Endothelial cell of umbilical vein (primary cell): Measurements from ENCODE around the gene ADAP1. TPM values are rescaled to one million over a fixed set of nuclear protein-coding genes. Genes with fewer than 3 reads are reported as not detected.

Experiments
- BruUV-seq: library from RNA; stranded (reverse); fragments of 400-500 nt; replicated peaks from 2 replicates; lab custom pipeline; 2021; lab: Mats Ljungman, UMichigan
- CTCF ChIA-PET: fragments of 300-600, 350-600 bp; sonication (Branson Sonifier 250); formaldehyde crosslinking; loops from one replicate; lab custom pipeline; 2021; ENCODE audit warnings: antibody characterized with exemption, inconsistent platforms; lab: Charles Lee
- POLR2A ChIA-PET: fragments of 300-600, 350-600 bp; sonication (Branson Sonifier 250); formaldehyde crosslinking; loops from one replicate; lab custom pipeline; 2021; ENCODE audit warnings: antibody characterized with exemption, inconsistent platforms; lab: Charles Lee
- DNase-seq: peaks from one replicate; pipeline ENCODE4 v3.0.0-alpha.2; 2011; ENCODE audit warnings: low read depth, low spot score
- FAIRE-seq: peaks from 2 replicates; lab custom pipeline; 2011; peaks lifted over from hg19 to GRCh38; lab: Jason Lieb, UNC
- H2AFZ ChIP-seq: 2 replicates; pipeline ENCODE4 v1.6.0; 2012; ENCODE audit warnings: low read depth, low read length, control low read depth, inconsistent platforms
- H3K27ac ChIP-seq: 2 replicates; pipeline ENCODE4 v1.5.1; 2011; ENCODE audit warnings: low read depth, mild to moderate bottlenecking, control low read depth, low read length, moderate library complexity; ENCODE audit not compliant: insufficient read depth
- H3K27me3 ChIP-seq, 2 experiments: 2 replicates each; pipeline versions ENCODE4 v1.6.0 to v1.6.1; 2011; ENCODE audit warnings: low read length in 2 of 2, mixed read lengths in 1 of 2; ENCODE audit not compliant: control insufficient read depth in 2 of 2, insufficient read depth in 2 of 2
- H3K36me3 ChIP-seq, 2 experiments: 2 replicates in 1 of 2; 3 replicates in 1 of 2; pipeline ENCODE4 v1.5.1; 2011; ENCODE audit warnings: low read length in 2 of 2, mild to moderate bottlenecking in 1 of 2, moderate library complexity in 1 of 2; ENCODE audit not compliant: control insufficient read depth in 2 of 2, insufficient read depth in 2 of 2; ENCODE audit errors: extremely low read depth in 1 of 2
- H3K4me1 ChIP-seq: 3 replicates; pipeline ENCODE4 v1.5.1; 2011; ENCODE audit warnings: mild to moderate bottlenecking, low read length; ENCODE audit not compliant: control insufficient read depth, insufficient read depth; ENCODE audit errors: extremely low read depth
- H3K4me2 ChIP-seq: 2 replicates; pipeline ENCODE4 v1.6.1; 2011; ENCODE audit warnings: low read length, control low read depth, mixed read lengths; ENCODE audit not compliant: insufficient read depth
- H3K4me3 ChIP-seq, 3 experiments: fragments of 200-600 bp in 1 of 3; sonication (generic), shearing (Covaris generic) in 1 of 3; replicated peaks in 1 of 3; 2 replicates each; pipeline ENCODE4 v1.5.1; 2011 to 2016; ENCODE audit warnings: control low read depth in 3 of 3, low read length in 3 of 3, mild to moderate bottlenecking in 2 of 3, inconsistent platforms in 1 of 3, low read depth in 1 of 3, moderate library complexity in 1 of 3; ENCODE audit not compliant: insufficient read depth in 1 of 3
- H3K79me2 ChIP-seq: 2 replicates; pipeline ENCODE4 v1.6.0; 2012; ENCODE audit warnings: low read length, inconsistent platforms; ENCODE audit not compliant: control insufficient read depth, insufficient read depth
- H3K9ac ChIP-seq: replicated peaks from 2 replicates; pipeline ENCODE3; 2011; ENCODE audit warnings: low read length, control low read depth; ENCODE audit not compliant: insufficient read depth; ENCODE audit errors: extremely low read depth
- H3K9me1 ChIP-seq: replicated peaks from 3 replicates; pipeline ENCODE4 v1.6.0; 2011; ENCODE audit warnings: mild to moderate bottlenecking, low read length; ENCODE audit not compliant: control insufficient read depth, insufficient read depth; ENCODE audit errors: extremely low read depth
- H3K9me3 ChIP-seq: replicated peaks from 2 replicates; pipeline ENCODE4 v1.5.1; 2012; ENCODE audit warnings: low read length, inconsistent platforms; ENCODE audit not compliant: control insufficient read depth, insufficient read depth
- H4K20me1 ChIP-seq: replicated peaks from 2 replicates; pipeline ENCODE3; 2011; ENCODE audit warnings: mild to moderate bottlenecking, low read length; ENCODE audit not compliant: control insufficient read depth, insufficient read depth; ENCODE audit errors: extremely low read depth
- CTCF ChIP-seq, 2 donors: IDR thresholded peaks; 1 replicate in 1 of 2; 2 replicates in 1 of 2; pipeline ENCODE4 v1.5.1; 2011; ENCODE audit warnings: low read length in 2 of 2, mild to moderate bottlenecking in 2 of 2, moderate library complexity in 2 of 2, control low read depth in 1 of 2, inconsistent platforms in 1 of 2, low read depth in 1 of 2; ENCODE audit not compliant: insufficient read depth in 1 of 2; ENCODE audit errors: extremely low read depth in 1 of 2
- EZH2 ChIP-seq: IDR thresholded peaks from 2 replicates; pipeline ENCODE4 v1.6.1; 2012; ENCODE audit warnings: borderline replicate concordance, low read depth, mild to moderate bottlenecking, moderate library complexity, low read length, inconsistent platforms; ENCODE audit not compliant: severe bottlenecking
- FOS ChIP-seq: IDR thresholded peaks from 2 replicates; pipeline ENCODE4 v1.6.1; 2011; ENCODE audit warnings: mild to moderate bottlenecking, low read length, moderate library complexity, borderline replicate concordance; ENCODE audit not compliant: insufficient read depth
- GATA2 ChIP-seq: IDR thresholded peaks from 2 replicates; pipeline ENCODE4 v1.7.0; 2011; ENCODE audit warnings: low read depth, mild to moderate bottlenecking, moderate library complexity, mixed read lengths, low read length; ENCODE audit not compliant: insufficient read length, insufficient read depth
- JUN ChIP-seq: IDR thresholded peaks from 2 replicates; pipeline ENCODE4 v1.6.1; 2011; ENCODE audit warnings: borderline replicate concordance, low read depth; ENCODE audit not compliant: insufficient read length, insufficient read depth
- MAX ChIP-seq: IDR thresholded peaks from 2 replicates; pipeline ENCODE4 v1.6.1; 2011; ENCODE audit not compliant: insufficient read depth, insufficient read length
- MYC ChIP-seq: IDR thresholded peaks from one replicate; pipeline ENCODE4 v1.6.1; 2011; ENCODE audit warnings: mild to moderate bottlenecking, low read depth, low read length
- POLR2A ChIP-seq: IDR thresholded peaks from 2 replicates; pipeline ENCODE4 v1.6.1; 2012; ENCODE audit warnings: low read depth, mild to moderate bottlenecking, control low read depth, low read length
- POLR2AphosphoS5 ChIP-seq: IDR thresholded peaks from 2 replicates; pipeline ENCODE4 v1.6.1; 2012; ENCODE audit warnings: low read depth, mild to moderate bottlenecking, control low read depth, low read length, moderate library complexity; ENCODE audit not compliant: insufficient read depth
- dilution Hi-C: fragments of 300-500 bp; cut with MboI; formaldehyde crosslinking; loops from one replicate; pipeline ENCODE4 v1.15.0; 2019; ENCODE audit warnings: low sequenced_read_pairs; ENCODE audit not compliant: extremely low pct_ligation_motif_present
- intact Hi-C: fragments of 100-400 bp; cut with micrococcal nuclease; formaldehyde crosslinking; loops from one replicate; pipeline ENCODE4 v1.10.0; 2022
- polyA plus RNA-seq, 4 experiments: library from polyadenylated mRNA; depleted of rRNA in 3 of 4; stranded (reverse) in 3 of 4; unstranded in 1 of 4; fragments of >200 nt; gene quantifications; 2 replicates each; pipeline versions ENCODE4 v1.2.1 to v1.2.3, GENCODE V29; 2011 to 2012; ENCODE audit warnings: missing spikeins in 1 of 4
- total RNA-seq: library from RNA; stranded (reverse); gene quantifications from 2 replicates; pipeline ENCODE4 v1.2.3, GENCODE V29; 2021

Gene ADAP1
- total and polyA plus RNA-seq, 2 donors (not counting 3 experiments of a cell fraction or from before 2014, with no cell fraction given), result 0.49 to 0.58 TPM

- H3K4me3 ChIP-seq, result no peak overlapping the region
- ChIA-PET POLR2A (no interaction called here), CTCF (no interaction called here)
- intact Hi-C loops, result no loop called here
- TF ChIP-seq GATA2 (no peak), EZH2 (no peak), CTCF (IDR thresholded peaks at IDR 0.05; ENCODE audit: extremely low read depth in 1 of 2, insufficient read depth in 1 of 2, low read depth in 1 of 2, low read length in 2 of 2) (no peak), FOS (no peak), POLR2AphosphoS5 (no peak), JUN (no peak), POLR2A (no peak), MYC (no peak), MAX (no peak)
- no peaks in the 10 kb centered on the region for H3K9me3 ChIP-seq
- no peaks in the 10 kb centered on the region for H3K36me3 ChIP-seq
- H3K9ac ChIP-seq, result no peak overlapping the region
- no TSS peak for BruUV-seq
- H3K4me2 ChIP-seq, result no peak overlapping the region
- no peak overlapping the region for H3K27ac ChIP-seq
- no peak overlapping the region for H2AFZ ChIP-seq
- no peaks in the 10 kb centered on the region for H3K4me1 ChIP-seq
- DNase-seq (no peak), FAIRE-seq (no peak)
- no peaks in the 10 kb centered on the region for H4K20me1 ChIP-seq
- no peaks in the 10 kb centered on the region for H3K9me1 ChIP-seq
- peaks cover 0 to 13% of the 10 kb centered on the region in 2 experiments for H3K27me3 ChIP-seq
- dilution Hi-C loops, result no loop called here
- no peaks in the 10 kb centered on the region for H3K79me2 ChIP-seq
Measured at GRCh38 chr7:940599-941408, 13.7 kb downstream of the ADAP1 start.
